Measurements from ENCODE around the gene MINDY2.
"Not testable (repeated sequence)": the region's sequence is repeated elsewhere in the genome, so short reads cannot be mapped to it uniquely, and the experiment has no call there.

The MINDY2 gene

GRCh38 chr15:58823267-58823666 lies 52.2 kb downstream of the MINDY2 start:
- in situ Hi-C loops (cut with HindIII; ENCODE audit: low sequenced_read_pairs) = not testable (repeated sequence)

DNA sequence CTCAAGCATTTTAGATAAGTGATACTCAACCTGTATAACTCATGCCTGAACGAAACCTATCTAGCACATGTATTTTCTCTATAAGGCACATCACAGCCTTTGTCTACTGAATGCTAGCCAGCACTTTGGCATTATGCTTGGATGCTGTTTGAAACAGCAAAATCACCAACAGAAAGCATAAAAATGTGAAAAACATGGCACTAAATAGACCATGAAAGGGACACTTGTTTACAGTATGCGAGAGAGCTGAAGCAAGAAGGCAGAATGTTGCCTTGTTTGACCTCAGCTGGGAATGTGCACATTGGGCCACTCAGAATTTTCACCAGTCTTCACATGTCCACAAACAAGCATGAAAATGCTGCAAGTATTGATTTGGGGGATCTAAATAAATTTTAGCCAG lies 59.5 kb downstream of the MINDY2 start:
- in situ Hi-C loops (cut with HindIII; ENCODE audit: low sequenced_read_pairs) = no loop called here

DNA sequence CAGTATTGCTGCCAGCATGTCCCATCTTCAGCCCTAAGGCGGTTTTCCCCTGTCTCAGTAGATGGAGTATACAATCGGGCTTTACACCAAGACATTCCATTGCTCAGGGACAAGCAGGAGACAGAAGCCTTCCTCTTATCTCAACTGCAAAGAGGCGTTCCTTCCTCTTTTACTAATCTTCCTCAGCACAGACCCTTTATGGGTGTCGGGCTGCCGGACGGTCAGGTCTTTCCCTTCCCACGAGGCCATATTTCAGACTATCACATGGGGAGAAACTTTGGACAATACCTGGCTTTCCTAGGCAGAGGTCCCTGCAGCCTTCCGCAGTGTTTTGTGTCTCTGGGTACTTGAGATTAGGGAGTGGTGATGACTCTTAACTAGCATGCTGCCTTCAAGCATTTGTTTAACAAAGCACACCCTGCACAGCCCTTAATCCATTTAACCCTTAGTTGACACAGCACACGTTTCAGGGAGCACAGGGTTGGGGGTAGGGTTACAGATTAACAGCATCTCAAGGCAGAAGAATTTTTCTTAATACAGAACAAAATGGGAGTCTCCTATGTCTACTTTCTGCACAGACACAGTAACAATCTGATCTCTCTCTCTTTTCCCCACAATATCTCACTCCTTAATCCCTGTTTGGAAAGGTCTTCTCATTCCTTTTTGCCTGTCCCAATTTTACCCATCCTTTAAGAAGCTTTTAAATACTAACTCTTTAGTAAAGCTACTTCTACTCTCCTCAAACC lies 62.8 kb downstream of the MINDY2 start:
- in situ Hi-C loops (cut with HindIII; ENCODE audit: low sequenced_read_pairs) = not testable (repeated sequence)

- in situ Hi-C loops (cut with HindIII; ENCODE audit: low sequenced_read_pairs) = no loop called here
Observed at GRCh38 chr15:58839485-58839884, 68.4 kb downstream of the MINDY2 start.

DNA sequence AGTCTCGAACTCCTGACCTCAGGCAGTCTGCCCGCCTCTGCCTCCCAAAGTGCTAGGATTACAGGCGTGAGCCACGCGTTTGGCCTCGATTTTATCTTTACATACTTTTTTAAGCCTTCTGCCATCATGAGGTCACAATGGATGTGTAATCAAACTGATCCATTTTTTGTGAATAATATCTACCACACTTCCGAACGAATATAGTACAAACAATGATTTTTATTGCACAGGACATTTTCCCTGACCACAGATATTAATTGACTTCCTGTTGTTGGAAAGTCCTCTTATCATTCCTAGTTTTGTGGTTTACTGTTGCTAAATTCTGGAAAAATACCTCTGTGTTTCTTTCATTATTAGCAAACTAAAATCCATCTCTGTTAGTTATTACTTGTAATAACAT lies 68.9 kb downstream of the MINDY2 start:
- in situ Hi-C loops (cut with HindIII; ENCODE audit: low sequenced_read_pairs) = no loop called here

DNA sequence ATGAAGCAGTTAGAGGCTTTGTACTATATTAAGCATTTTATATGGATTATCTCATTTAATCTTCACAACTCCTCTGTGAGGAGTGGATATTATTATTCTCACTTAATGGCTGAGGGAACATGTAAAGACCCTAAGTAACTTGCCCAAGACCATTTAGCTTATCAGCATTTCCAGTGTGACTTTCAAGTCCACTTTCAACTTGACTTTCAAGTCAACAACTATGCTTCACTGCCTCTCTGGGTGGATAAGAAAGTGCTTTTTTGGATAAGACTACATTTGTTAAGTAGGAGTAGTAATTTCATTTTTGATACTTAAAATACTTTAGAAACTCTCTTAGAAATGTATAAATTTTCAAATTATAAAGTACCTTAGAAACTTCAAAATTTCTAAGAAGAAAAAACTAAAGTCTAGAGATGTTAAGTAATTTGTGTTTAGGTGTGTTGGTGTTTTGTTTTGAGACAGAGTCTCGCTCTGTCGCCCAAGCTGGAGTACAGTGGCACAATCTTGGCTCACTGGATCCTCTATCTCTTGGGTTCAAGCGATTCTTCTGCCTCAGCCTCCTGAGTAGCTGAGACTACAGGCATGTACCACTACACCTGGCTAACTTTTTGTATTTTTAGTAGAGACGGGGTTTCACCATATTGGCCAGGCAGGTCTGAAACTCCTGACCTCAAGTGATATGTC lies 71.8 kb downstream of the MINDY2 start:
- in situ Hi-C loops (cut with HindIII; ENCODE audit: low sequenced_read_pairs) = no loop called here

DNA sequence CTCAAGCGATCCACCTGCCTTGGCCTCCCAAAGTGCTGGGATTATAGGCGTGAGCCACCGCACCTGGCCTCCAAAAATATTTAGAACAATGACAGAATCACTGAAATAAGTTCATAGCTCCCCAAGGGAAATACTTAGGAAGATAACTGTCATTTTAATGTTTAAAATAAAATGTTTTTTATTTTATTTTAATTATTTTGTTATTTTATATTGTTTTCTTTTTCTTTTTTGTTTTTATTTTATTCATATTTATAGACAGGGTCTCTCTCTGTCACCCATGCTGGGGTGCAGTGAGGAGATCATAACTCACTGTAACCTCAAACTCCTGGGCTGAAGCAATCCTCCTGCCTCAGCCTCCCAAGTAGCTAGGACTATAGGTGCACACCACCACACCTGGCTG lies 80.1 kb downstream of the MINDY2 start:
- in situ Hi-C loops (cut with HindIII; ENCODE audit: low sequenced_read_pairs) = not testable (repeated sequence)

- in situ Hi-C loops (cut with HindIII; ENCODE audit: low sequenced_read_pairs) = no loop called here
Observed at GRCh38 chr15:58852347-58852746, 81.2 kb downstream of the MINDY2 start.

GRCh38 chr15:58854593-58854992 lies 83.5 kb downstream of the MINDY2 start:
- in situ Hi-C loops (cut with HindIII; ENCODE audit: low sequenced_read_pairs) = no loop called here

DNA sequence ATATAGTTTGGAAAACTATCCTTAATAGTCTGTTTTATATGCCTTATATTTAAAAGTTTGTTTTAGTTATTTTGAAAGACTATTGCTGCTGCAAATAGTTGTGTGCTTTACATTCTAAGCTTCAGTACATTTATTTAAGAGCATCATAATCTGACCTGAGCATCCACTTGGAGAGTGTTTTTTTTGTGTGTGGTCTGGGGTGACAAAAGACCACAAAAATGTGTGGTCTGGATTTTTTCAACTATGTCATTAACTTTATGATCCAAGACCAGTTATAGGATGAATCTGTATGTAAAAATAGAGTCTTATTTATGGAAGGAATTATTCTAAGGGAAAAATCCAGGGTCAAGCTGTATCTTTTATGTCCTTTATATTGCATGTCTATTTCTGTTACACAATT lies 85.0 kb downstream of the MINDY2 start:
- in situ Hi-C loops (cut with HindIII; ENCODE audit: low sequenced_read_pairs) = no loop called here

- in situ Hi-C loops (cut with HindIII; ENCODE audit: low sequenced_read_pairs) = not testable (repeated sequence)
Observed at GRCh38 chr15:58856621-58857020, 85.5 kb downstream of the MINDY2 start.

- in situ Hi-C loops (cut with HindIII; ENCODE audit: low sequenced_read_pairs) = no loop called here
Observed at GRCh38 chr15:58862326-58862725, 91.2 kb downstream of the MINDY2 start.

DNA sequence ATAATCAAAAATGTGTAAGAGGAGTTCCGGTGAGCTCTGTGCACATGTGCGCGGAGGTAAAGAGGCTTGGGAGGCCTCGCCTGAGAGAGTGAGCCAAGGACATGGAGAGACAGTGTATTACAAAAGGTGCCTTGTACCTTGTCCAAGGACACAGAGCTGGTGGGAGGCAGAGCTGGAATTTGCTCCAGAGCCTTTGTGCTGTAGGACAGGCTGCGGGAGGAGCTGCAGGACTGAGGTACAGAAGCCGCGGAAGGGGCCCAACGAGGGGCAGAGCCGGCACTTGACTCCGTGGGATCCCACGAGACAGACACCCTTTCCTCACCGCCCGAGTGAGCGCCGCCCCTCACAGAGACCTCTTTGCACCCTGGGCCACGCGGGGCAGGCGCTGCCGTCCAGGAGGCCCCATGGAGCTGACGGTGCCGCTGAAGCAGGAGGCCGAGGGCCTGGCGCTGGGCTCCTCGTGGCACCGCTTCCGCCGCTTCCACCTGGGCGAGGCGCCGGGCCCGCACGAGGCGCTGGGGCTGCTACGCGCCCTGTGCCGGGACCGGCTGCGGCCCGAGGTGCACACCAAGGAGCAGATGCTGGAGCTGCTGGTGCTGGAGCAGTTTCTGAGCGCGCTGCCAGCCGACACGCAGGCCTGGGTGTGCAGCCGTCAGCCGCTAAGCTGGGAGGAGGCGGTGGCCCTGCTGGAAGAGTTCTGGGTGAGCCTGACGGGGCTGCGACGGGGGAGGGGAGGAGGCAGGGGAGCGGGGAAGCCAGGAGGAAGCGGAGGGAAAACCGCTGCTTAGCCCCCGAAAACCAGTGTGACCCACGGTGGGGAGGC lies 93.7 kb downstream of the MINDY2 start:
- in situ Hi-C loops (cut with HindIII; ENCODE audit: low sequenced_read_pairs) = no loop called here

- in situ Hi-C loops (cut with HindIII; ENCODE audit: low sequenced_read_pairs) = no loop called here
Observed at GRCh38 chr15:58865425-58865880, 94.4 kb downstream of the MINDY2 start.

DNA sequence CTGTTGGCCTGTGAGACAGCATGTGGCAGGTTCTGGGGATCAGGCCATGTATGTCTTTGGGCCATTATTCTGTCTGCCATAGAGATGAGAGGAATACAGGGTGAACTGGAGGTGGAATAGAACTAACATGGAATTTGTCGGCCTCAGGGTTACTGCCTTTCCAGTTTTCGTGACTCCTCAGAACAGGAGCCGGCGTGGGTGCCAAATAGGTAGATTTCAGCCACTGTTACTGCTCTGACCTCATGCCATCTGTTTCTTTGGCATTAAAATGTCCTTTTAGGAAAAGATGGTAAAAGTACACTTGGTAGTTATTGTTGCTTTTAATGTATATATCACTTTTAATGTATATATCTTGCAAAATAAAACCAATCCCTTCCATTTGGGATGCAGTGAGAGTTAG lies 96.8 kb downstream of the MINDY2 start:
- in situ Hi-C loops (cut with HindIII; ENCODE audit: low sequenced_read_pairs) = no loop called here

GRCh38 chr15:58870451-58870850 lies 99.3 kb downstream of the MINDY2 start:
- in situ Hi-C loops (cut with HindIII; ENCODE audit: low sequenced_read_pairs) = no loop called here

- in situ Hi-C loops (cut with HindIII; ENCODE audit: low sequenced_read_pairs) = no loop called here
Observed at GRCh38 chr15:58873267-58873666, 102.2 kb downstream of the MINDY2 start.

- in situ Hi-C loops (cut with HindIII; ENCODE audit: low sequenced_read_pairs) = no loop called here
Observed at GRCh38 chr15:58875343-58875742, 104.2 kb downstream of the MINDY2 start.

GRCh38 chr15:58876306-58877106 lies 105.4 kb downstream of the MINDY2 start:
- in situ Hi-C loops (cut with HindIII; ENCODE audit: low sequenced_read_pairs) = no loop called here

DNA sequence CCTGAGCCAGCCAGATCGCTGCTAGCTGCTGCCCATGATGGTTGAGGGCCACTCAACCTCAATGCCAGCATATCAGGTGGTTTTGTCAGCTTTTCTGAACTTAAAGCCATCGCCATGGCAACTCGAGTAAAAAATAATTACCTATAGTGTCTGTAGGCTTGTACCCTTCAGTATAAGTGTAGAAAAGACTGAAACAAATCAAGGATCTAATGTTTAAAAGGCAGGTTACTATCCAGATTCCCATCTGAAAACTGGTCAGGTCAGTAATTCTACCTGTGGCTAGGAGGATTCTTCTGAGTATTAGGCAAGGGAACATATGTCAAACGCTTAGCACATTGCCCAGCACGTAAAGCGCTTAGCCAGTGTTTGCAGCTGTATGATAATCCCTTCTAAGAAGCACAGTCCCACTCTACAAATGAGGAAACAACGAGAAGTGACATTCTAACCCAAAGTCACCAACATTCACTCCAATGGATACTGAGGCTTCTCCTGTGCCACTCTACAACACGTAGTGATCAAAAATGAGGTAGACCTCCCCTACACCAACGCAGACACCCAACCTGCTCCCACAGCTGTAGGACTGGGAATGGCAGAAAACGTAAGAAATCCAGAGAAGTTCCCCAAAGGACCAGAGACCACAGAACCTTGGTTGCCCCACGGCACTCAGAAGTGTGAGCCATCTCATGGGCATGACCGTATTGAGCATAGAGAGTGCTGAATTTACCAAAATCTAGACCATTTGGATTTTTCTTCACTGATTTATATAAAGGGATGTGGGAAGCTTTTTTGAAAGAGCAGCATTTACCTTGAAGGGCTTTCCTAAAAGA lies 107.1 kb downstream of the MINDY2 start:
- in situ Hi-C loops (cut with HindIII; ENCODE audit: low sequenced_read_pairs) = no loop called here
